Measurements from ENCODE around the gene PRR23E. TPM values are rescaled to one million over a fixed set of nuclear protein-coding genes. Genes with fewer than 3 reads are reported as not detected.

The PRR23E gene
- total and polyA plus RNA-seq, 2 experiments from 2014 or later = not detected

- TF ChIP-seq ETS1 (IDR thresholded peaks at IDR 0.05) (no peak), NANOG (IDR thresholded peaks at IDR 0.05; ENCODE audit: borderline replicate concordance) (no peak), POLR2AphosphoS5 (IDR thresholded peaks at IDR 0.05; ENCODE audit: low read depth) (no peak), STAT1 (IDR thresholded peaks at IDR 0.05; ENCODE audit: unreplicated experiment) (no peak)
Observed at GRCh38 chr3:127195417-127195816, 2.5 kb downstream of the PRR23E start (continued).

- H3K9me3 Mint-ChIP-seq = peaks cover 6% of the 10 kb centered on the region
- Histone ChIP-seq H3K79me2 (replicated peaks; ENCODE audit: insufficient read depth) (no peaks in the 10 kb centered on the region), H3K4me2 (no peak overlapping the region), H3K36me3 (ENCODE audit: insufficient read depth) (no peaks in the 10 kb centered on the region), H2AFZ (no peak overlapping the region), H3K9me2 (ENCODE audit: insufficient read depth) (no peaks in the 10 kb centered on the region), H3K27ac (ENCODE audit: low read depth) (no peak overlapping the region), H4K20me1 (replicated peaks; ENCODE audit: insufficient read depth) (no peaks in the 10 kb centered on the region), H3K4me3 (no peak overlapping the region), H3K4me1 (ENCODE audit: insufficient read depth) (no peaks in the 10 kb centered on the region), H3F3A (replicated peaks; ENCODE audit: low read depth) (no peaks in the 10 kb centered on the region), H3K27me3 (ENCODE audit: insufficient read depth) (no peaks in the 10 kb centered on the region)
- H3K27me3 Mint-ChIP-seq (ENCODE audit: insufficient read depth, low read depth, poor library complexity) = peaks cover 3% of the 10 kb centered on the region
- no peaks in the 10 kb centered on the region for H3K36me3 Mint-ChIP-seq (ENCODE audit: low read depth)
- no peak overlapping the region for H3K4me3 Mint-ChIP-seq
- DNase-seq (ENCODE audit: low spot score) (no peak), ATAC-seq (no peak)
- H3K27ac Mint-ChIP-seq = no peak overlapping the region
- H3K4me1 Mint-ChIP-seq = peaks cover 6% of the 10 kb centered on the region; the same call in 2 of the 3 replicates
- no peak for TF ChIP-seq ETS1 (IDR thresholded peaks at IDR 0.05)
- no peak for TF ChIP-seq POLR2AphosphoS5 (IDR thresholded peaks at IDR 0.05; ENCODE audit: low read depth)
- no peak for TF ChIP-seq NANOG (IDR thresholded peaks at IDR 0.05; ENCODE audit: borderline replicate concordance)
- TF ChIP-seq JUNB (IDR thresholded peaks at IDR 0.05; ENCODE audit: unreplicated experiment) = no peak
- TF ChIP-seq REST (IDR thresholded peaks at IDR 0.05; ENCODE audit: unreplicated experiment) = no peak
- no peak for TF ChIP-seq EZH2phosphoT487 (IDR thresholded peaks at IDR 0.05; ENCODE audit: unreplicated experiment)
- TF ChIP-seq CREB1 (CRISPR knock-in tag; IDR thresholded peaks at IDR 0.05; ENCODE audit: low read depth) = no peak
- no peak for TF ChIP-seq ZNF331 (CRISPR knock-in tag; IDR thresholded peaks at IDR 0.05; ENCODE audit: low read depth)
- TF ChIP-seq EZH2 (IDR thresholded peaks at IDR 0.05; ENCODE audit: low read depth, unreplicated experiment) = no peak
- no peak for TF ChIP-seq ZNF462 (CRISPR knock-in tag; IDR thresholded peaks at IDR 0.05)
- TF ChIP-seq ZNF114 (CRISPR knock-in tag; IDR thresholded peaks at IDR 0.05) = no peak
Observed at GRCh38 chr3:127196002-127196401, 3.1 kb downstream of the PRR23E start.

Measured in GM23338 (cell line).